SKM-1 (cell line): ENCODE data around the gene VWDE.
"Not testable (repeated sequence)": the region's sequence is repeated elsewhere in the genome, so short reads cannot be mapped to it uniquely, and the experiment has no call there.

Experiments used
- DNase-seq: peaks from one replicate; lab custom pipeline; 2025; ENCODE audit not compliant: unreplicated experiment; lab: John Stamatoyannopoulos, UW

VWDE gene

GRCh38 chr7:12402365-12402725 lies 1.3 kb downstream of the VWDE start:
- DNase-seq = no peak

GRCh38 chr7:12401538-12402364 lies 1.9 kb downstream of the VWDE start:
- DNase-seq = no peak

GRCh38 chr7:12398186-12398585 lies 5.5 kb downstream of the VWDE start:
- no peak for DNase-seq

- DNase-seq = no peak
Measured at GRCh38 chr7:12397671-12398070, 6.0 kb downstream of the VWDE start.

DNA sequence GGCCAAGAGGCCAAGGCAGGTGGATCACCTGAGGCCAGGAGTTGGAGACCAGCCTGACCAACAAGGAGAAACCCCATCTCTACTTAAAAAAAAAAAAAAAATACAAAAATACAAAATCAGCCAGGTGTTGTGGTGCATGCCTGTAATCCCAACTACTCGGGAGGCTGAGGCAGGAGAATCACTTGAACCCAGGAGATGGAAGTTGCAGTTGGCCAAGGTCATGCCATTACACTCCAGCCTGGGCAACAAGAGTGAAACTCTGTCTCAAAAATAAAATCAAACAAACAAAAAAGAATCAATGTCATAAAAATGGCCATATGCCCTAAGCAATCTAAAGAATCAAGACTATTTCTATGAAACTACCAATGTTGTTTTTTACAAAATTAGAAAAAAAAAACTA lies 7.0 kb downstream of the VWDE start:
- not testable (repeated sequence) for DNase-seq

DNA sequence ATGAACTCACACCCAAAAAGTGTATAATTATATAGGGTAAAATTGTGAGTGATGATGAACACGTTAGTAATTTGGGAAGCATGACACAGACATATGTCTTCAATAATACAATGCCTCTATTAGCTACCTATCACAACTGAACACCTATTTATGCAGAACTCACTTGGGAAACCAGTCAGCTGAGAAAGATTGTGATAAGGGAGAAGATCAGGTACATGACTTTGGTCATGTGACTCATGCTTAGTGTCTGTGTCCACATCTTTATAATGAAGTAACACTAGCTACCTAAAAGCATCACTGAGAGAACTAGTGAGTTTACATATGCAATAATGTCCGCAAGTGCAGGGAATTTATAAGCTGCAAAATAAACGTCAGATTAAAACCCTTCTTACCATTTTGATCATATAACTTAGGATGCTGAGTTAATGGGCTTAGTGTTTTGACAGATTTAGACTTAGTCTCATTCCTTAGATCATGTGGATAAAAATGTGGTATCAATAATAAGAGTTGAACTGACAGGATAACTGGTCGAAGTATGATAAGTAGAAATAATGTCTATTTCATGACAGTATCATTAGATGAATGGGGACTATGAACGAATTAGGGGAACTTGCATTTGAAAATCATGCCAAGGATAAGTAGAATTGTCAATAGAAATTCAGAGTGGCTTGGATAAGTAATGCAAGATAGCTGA lies 11.6 kb downstream of the VWDE start:
- no peak for DNase-seq

DNA sequence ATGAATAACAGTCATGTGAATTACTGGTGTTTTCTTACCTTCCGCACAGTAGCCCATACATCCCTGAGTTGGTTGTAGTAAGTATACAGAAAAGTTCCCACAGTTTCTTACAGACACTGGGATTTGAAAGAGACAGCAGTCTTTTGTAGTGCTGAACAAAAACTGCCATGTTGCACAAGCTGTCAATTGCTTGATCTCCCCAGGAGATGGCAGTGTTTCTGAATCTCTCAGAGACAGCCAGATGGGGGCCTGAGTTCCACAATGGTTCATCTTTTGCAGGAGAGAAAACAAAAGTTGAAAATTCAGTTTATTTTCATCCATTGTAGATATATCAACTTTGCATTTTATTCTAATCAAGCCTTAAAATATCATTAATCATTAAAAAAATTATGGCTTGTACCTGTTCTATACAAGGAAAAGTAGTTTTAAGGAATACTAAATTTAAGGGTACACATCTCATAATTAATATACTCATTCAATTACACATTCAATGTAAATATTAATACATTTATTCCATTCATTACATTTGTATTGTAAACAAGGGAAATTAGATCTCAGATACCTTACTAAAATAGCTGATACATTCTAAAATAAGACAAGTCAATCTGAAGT lies 14.5 kb downstream of the VWDE start:
- DNase-seq = peak; percentile 8

- DNase-seq = no peak
Measured at GRCh38 chr7:12386313-12386740, 17.3 kb downstream of the VWDE start.

GRCh38 chr7:12385364-12385786 lies 18.3 kb downstream of the VWDE start:
- DNase-seq = no peak

DNA sequence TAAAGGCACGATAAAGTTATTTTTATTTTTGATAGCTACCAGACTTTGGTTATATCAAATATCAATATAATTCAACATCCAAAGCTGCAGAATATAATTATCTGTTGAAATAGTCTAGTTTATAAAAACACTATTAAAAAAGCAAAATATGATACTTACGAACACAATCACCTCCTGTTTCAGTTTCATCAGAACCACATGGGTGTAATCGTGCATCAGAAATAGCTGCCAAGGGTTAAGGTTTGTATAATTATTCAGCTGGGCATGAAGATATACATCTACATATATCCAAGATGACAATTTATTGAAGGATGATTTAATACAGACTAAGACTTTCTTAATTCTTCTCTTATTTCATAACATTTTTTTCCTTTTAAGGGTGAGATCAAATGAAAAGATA lies 20.3 kb downstream of the VWDE start:
- DNase-seq = no peak

- DNase-seq = no peak
Measured at GRCh38 chr7:12378389-12378788, 25.3 kb downstream of the VWDE start.

DNA sequence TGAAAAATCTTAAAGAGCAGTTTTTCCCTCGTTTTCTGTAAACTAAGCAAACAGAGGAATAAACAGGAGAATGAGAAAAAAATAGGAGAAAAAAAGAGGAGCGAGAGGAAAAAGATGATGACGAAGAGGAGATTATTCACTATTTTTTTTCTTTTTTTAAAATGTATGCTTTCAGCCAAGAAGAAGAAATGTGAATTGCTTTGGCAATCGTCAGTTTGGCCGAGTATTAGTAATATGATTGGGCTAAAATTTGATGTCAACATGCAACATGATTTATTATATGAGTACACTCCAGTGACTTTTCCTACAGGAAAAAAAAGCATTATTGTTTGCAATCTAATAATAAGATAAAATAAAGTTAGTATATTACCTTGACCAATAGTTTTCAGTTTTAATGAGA lies 26.3 kb downstream of the VWDE start:
- DNase-seq = no peak

DNA sequence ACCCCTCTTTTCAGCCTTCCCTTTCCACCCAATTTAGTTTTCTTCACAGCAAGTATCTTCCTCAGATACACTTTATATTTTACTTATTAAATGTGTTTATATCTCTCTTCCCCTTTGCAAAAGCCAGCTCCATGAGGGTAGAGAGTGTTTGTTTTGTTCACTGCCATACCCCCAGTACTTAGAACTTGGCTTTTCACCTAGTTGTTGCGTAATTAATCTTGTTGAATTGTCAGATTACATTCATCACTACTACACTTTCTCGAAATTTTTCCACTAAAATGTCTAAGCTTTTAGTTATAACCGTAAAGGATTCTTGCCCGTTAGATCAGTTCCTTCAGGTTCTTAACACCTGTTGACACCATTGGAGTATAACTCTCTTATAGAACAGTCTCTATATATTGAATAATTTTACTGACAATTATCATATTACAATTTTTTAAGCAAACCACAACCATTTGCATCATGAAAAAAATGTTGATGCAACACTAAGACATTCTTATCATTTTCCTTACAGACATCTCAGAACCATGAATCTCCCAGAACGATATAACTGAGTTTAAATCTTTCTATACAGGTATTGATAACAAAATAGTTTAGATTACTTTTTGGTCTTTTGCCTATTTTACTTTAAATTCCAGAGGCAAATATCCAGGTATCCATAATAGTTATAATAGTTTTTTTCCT lies 29.9 kb downstream of the VWDE start:
- no peak for DNase-seq

DNA sequence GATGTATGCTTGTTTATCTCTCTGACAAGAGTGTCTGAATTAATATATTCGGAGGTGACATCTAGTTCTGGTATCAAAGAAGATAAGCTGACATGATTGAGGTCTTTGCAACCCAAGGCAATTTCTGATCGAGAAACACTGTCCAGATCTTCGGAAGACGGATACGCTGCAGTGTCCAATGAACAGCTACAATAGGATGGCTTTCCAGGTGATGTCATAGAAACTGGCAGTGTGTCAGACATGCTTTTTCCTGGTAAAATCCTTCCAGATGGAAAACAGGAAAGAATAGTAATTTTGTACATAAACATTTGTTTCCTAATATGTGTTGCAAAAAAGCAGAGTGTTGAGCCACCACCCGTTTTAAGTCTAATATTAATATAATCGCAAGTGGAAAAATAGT lies 33.4 kb downstream of the VWDE start:
- DNase-seq = no peak

- DNase-seq = no peak
Measured at GRCh38 chr7:12369756-12370155, 33.9 kb downstream of the VWDE start.

- no peak for DNase-seq
Measured at GRCh38 chr7:12369072-12369471, 34.6 kb downstream of the VWDE start.

GRCh38 chr7:12360948-12361347 lies 42.7 kb downstream of the VWDE start:
- no peak for DNase-seq

- DNase-seq = no peak
Measured at GRCh38 chr7:12358694-12359093, 45.0 kb downstream of the VWDE start.

DNA sequence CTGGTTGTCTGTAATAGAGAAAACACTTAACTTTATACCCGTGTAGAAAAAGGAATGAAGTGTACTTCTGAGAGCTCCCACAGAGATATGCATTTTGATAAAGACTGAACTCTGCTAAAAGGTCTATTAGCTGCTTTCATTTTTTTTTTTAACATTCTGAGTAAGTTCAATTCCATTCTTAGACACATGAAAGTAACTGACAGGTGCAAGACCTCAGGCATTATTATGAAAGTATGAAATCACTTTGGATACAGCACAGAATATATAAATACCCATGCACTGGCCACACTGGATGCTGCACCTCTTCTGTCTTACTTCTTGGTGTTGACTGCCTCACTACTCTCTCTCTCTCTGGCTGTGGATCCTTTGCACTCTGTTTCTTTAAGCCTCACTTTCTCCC lies 46.2 kb downstream of the VWDE start:
- DNase-seq = no peak

DNA sequence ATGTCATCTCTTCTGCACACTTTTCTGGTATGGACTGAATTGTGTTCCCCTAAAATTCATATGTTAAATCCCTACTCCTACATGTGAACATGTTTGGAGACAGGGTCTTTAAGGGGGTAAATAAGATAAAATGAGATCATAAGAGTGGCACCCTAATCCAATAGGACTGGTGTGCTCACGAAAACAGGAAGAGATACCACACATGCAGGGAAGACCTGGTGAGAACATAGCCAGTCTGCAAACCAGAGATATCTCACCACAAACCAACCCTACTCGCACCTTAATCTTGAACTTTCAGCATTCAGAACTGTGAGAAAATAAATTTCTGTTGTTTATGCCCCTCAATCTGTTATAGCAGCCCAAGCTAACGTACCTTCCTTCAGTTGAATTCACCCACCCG lies 51.8 kb downstream of the VWDE start:
- DNase-seq = no peak

DNA sequence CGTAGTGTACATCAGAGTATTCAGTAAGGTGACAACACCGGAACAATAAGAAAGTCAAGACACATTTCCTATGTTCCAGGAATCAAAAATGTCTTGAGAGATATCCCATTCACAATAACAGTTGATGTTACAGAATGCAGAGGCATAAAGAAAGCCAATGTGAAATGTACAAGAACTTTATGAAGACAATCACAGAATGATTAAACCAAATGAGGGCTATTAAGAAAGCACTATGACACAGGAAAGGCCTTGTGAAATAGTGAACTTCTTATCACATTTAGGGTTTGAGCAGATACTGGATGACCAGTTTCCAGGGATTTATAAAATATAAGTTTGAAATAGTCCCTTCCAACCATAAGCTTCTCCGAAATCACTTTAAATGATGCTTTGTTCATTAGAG lies 52.7 kb downstream of the VWDE start:
- DNase-seq = no peak

DNA sequence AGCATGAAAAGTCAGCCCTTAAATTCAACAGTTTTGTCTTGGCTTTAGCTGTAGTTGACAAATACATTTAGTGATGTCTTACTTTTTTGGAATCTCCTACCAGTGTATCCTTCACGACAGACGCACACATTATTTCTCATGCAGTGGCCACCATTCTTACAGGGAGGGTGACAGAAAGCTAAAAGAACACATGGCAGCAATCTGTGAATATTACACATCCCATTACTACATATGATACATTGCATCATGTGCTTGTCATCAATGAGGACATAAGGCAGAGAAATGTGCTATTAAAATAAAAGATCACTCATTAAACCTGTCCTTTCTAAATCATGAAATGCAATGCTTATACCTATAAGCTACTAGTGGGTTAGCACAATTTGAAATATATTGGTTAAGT lies 66.6 kb downstream of the VWDE start:
- DNase-seq = no peak
